ENCODE measurements around the gene FXR1. TPM values are rescaled to one million over a fixed set of nuclear protein-coding genes. Genes with fewer than 3 reads are reported as not detected.
A peak's percentile ranks its signal among the peaks of the same experiment; 100 is the strongest.

FXR1 gene
- total RNA-seq, 1 experiment from 2014 or later, result 215 TPM

- no peak for TF ChIP-seq ZBTB33 (IDR thresholded peaks at IDR 0.05; ENCODE audit: extremely low read depth, insufficient replicate concordance, low read length)
Observed at GRCh38 chr3:180989291-180990163, 77.1 kb downstream of the FXR1 start, which contains the start of gene DNAJC19 (continued).

- H3K27ac ChIP-seq (ENCODE audit: low read depth, low read length), result no peak overlapping the region
- H3K9me3 ChIP-seq (ENCODE audit: control insufficient read depth in 1 of 2, insufficient read depth in 1 of 2, low read depth in 1 of 2, low read length in 2 of 2), result no peaks in the 10 kb centered on the region
- no TSS peak for BruUV-seq (replicated peaks)
- no peak overlapping the region; the same call in 1 of the 2 replicates for H3K9ac ChIP-seq (ENCODE audit: low read length)
- no peaks in the 10 kb centered on the region for H3K9me2 ChIP-seq (ENCODE audit: insufficient read depth)
- H4K20me1 ChIP-seq (ENCODE audit: insufficient read depth), result no peaks in the 10 kb centered on the region
- POLR2A ChIA-PET, result no interaction called here
- H3K4me3 ChIP-seq (replicated peaks in 1 of 2; ENCODE audit: low read depth in 1 of 2, low read length in 2 of 2), result peak overlapping the region; percentile 71 to 78
- intact Hi-C loops (cut with micrococcal nuclease), result no loop called here
- RAD21 ChIA-PET (ENCODE audit: low non-redundant PET in 1 of 2, low total read pairs in 2 of 2, uncharacterized antibody in 2 of 2, unreplicated experiment in 2 of 2), result no interaction called here
- CTCF ChIA-PET, result no interaction called here
- H3K4me1 ChIP-seq (ENCODE audit: control insufficient read depth in 1 of 2, insufficient read depth in 2 of 2, low read length in 2 of 2), result peaks cover 7 to 9% of the 10 kb centered on the region in 2 experiments; a peak in 2 of 4 replicates
- H3K79me2 ChIP-seq (ENCODE audit: insufficient read depth, low read length), result peaks cover 13% of the 10 kb centered on the region
- H3K4me2 ChIP-seq (ENCODE audit: low read length), result peak overlapping the region; percentile 86
- TF ChIP-seq CEBPB (IDR thresholded peaks at IDR 0.05; ENCODE audit: low read depth), result no peak
- TF ChIP-seq ZNF274 (IDR thresholded peaks at IDR 0.05; ENCODE audit: low read depth, low read length), result no peak
- no peak for TF ChIP-seq ELF1 (IDR thresholded peaks at IDR 0.05; ENCODE audit: borderline replicate concordance, low read depth)
- TF ChIP-seq RAD21 (IDR thresholded peaks at IDR 0.05; ENCODE audit: low read depth), result no peak
- TF ChIP-seq SIN3A (IDR thresholded peaks at IDR 0.05; ENCODE audit: low read depth), result no peak
- TF ChIP-seq MAX (IDR thresholded peaks at IDR 0.05), result no peak
- no peak for TF ChIP-seq YY1 (IDR thresholded peaks at IDR 0.05; ENCODE audit: extremely low read depth, insufficient replicate concordance, low read depth, low read length)
- TF ChIP-seq SP1 (IDR thresholded peaks at IDR 0.05; ENCODE audit: low read depth), result no peak
- TF ChIP-seq JUND (IDR thresholded peaks at IDR 0.05), result no peak
- no peak for TF ChIP-seq SRF (IDR thresholded peaks at IDR 0.05; ENCODE audit: low read depth)
- TF ChIP-seq ZBTB33 (IDR thresholded peaks at IDR 0.05; ENCODE audit: extremely low read depth, insufficient replicate concordance, low read length), result no peak
- no peak for TF ChIP-seq EZH2phosphoT487 (IDR thresholded peaks at IDR 0.05; ENCODE audit: borderline replicate concordance)
- TF ChIP-seq EZH2 (IDR thresholded peaks at IDR 0.05), result no peak
- TF ChIP-seq REST (IDR thresholded peaks at IDR 0.05; ENCODE audit: low read depth), result no peak
- DNase-seq (ENCODE audit: low read depth, low spot score) (no peak), ATAC-seq (no peak)
- no peaks in the 10 kb centered on the region for H3K36me3 ChIP-seq (ENCODE audit: control insufficient read depth in 1 of 2, insufficient read depth in 2 of 2, low read length in 2 of 2)
- H2AFZ ChIP-seq (ENCODE audit: low read depth, low read length, poor library complexity, severe bottlenecking), result peak overlapping the region; percentile 85
- H3K27me3 ChIP-seq (ENCODE audit: insufficient read depth, low read length), result peaks cover 27% of the 10 kb centered on the region
Observed at GRCh38 chr3:180990505-180990904, 78.0 kb downstream of the FXR1 start.

All from HCT116 (cell line).